PC-3 (cell line): Measurements from ENCODE around the gene TRIM75. TPM values are rescaled to one million over a fixed set of nuclear protein-coding genes. Genes with fewer than 3 reads are reported as not detected.

Experiments
- ATAC-seq: fragments of 200-7000 bp; cut with Tn5 transposase; 2 replicates; pipeline ENCODE4 v1.9.1; 2020; ENCODE audit warnings: mild to moderate bottlenecking, moderate library complexity
- BruUV-seq: library from RNA; stranded (reverse); fragments of 400-500 nt; replicated peaks from 2 replicates; lab custom pipeline; 2021; lab: Mats Ljungman, UMichigan
- CTCF ChIA-PET: fragments of 300-600 bp; sonication (Branson Sonifier 250); formaldehyde crosslinking; loops from one replicate; lab custom pipeline; 2022; ENCODE audit warnings: antibody characterized with exemption; lab: Charles Lee
- POLR2A ChIA-PET: fragments of 300-600 bp; sonication (Branson Sonifier 250); formaldehyde crosslinking; loops from one replicate; lab custom pipeline; 2022; ENCODE audit warnings: antibody characterized with exemption; ENCODE audit not compliant: unreplicated experiment; lab: Charles Lee
- DNase-seq: peaks from one replicate; pipeline ENCODE4 v3.0.0-alpha.2; 2015
- H2AFZ ChIP-seq: fragments of 300-600 bp; sonication (generic); 2 replicates; pipeline ENCODE4 v1.6.0; 2016; ENCODE audit warnings: antibody characterized with exemption, low read length
- H3F3A ChIP-seq: fragments of 300-600 bp; sonication (generic); one replicate; pipeline ENCODE4 v1.6.0; 2017; ENCODE audit warnings: antibody characterized with exemption, low read length, control low read depth, mild to moderate bottlenecking; ENCODE audit not compliant: unreplicated experiment
- H3K27ac ChIP-seq: fragments of 300-600 bp; sonication (generic); 2 replicates; pipeline ENCODE4 v1.5.1; 2016; ENCODE audit warnings: mild to moderate bottlenecking, low read length
- H3K27me3 ChIP-seq: fragments of 300-600 bp; sonication (generic); 2 replicates; pipeline ENCODE4 v1.6.1; 2016; ENCODE audit warnings: low read length, mixed read lengths
- H3K36me3 ChIP-seq: fragments of 300-600 bp; sonication (generic); 2 replicates; pipeline ENCODE4 v1.6.1; 2016; ENCODE audit warnings: low read depth, mixed run types, low read length, mixed read lengths
- H3K4me1 ChIP-seq: fragments of 300-600 bp; sonication (generic); 2 replicates; pipeline ENCODE4 v1.5.1; 2016; ENCODE audit warnings: low read length; ENCODE audit not compliant: insufficient read depth
- H3K4me2 ChIP-seq: fragments of 300-600 bp; sonication (generic); 2 replicates; pipeline ENCODE4 v1.6.0; 2016; ENCODE audit warnings: low read length
- H3K4me3 ChIP-seq: fragments of 300-600 bp; sonication (generic); 2 replicates; pipeline ENCODE4 v1.5.1; 2016; ENCODE audit warnings: mild to moderate bottlenecking, low read length, mixed read lengths
- H3K79me2 ChIP-seq: fragments of 300-600 bp; sonication (generic); 2 replicates; pipeline ENCODE4 v1.6.1; 2017; ENCODE audit warnings: low read length, mixed read lengths
- H3K9ac ChIP-seq: fragments of 300-600 bp; sonication (generic); 2 replicates; pipeline ENCODE4 v1.6.0; 2016; ENCODE audit warnings: mild to moderate bottlenecking, low read length
- H3K9me2 ChIP-seq: fragments of 300-600 bp; sonication (generic); replicated peaks from 2 replicates; pipeline ENCODE4 v1.6.1; 2016; ENCODE audit warnings: mixed run types, low read length, mixed read lengths
- H3K9me3 ChIP-seq: fragments of 300-600 bp; sonication (generic); 2 replicates; pipeline ENCODE4 v1.6.1; 2016; ENCODE audit warnings: low read length, mixed read lengths
- H4K20me1 ChIP-seq: fragments of 300-600 bp; sonication (generic); 2 replicates; pipeline ENCODE4 v1.6.1; 2016; ENCODE audit warnings: low read length, mixed read lengths
- EZH2 ChIP-seq: fragments of 300-600 bp; sonication (generic); IDR thresholded peaks from one replicate; pipeline ENCODE4 v1.6.1; 2017; ENCODE audit warnings: antibody characterized with exemption, mild to moderate bottlenecking, low read length; ENCODE audit not compliant: unreplicated experiment
- EZH2phosphoT487 ChIP-seq: fragments of 300-600 bp; sonication (generic); IDR thresholded peaks from 2 replicates; pipeline ENCODE4 v1.6.1; 2018; ENCODE audit warnings: mild to moderate bottlenecking, antibody characterized with exemption, low read length, borderline replicate concordance
- intact Hi-C: fragments of 100-400 bp; cut with micrococcal nuclease; formaldehyde crosslinking; loops from 2 replicates; pipeline ENCODE4 v1.9.0; 2023
- total RNA-seq: library from RNA; depleted of rRNA; stranded (reverse); fragments of >200 nt; gene quantifications from 2 replicates; pipeline ENCODE4 v1.2.3, GENCODE V29; 2014; rRNA removed
- TF ChIP-seq, protein P1 (sequence below): fragments of 300-600 bp; sonication (generic); conservative IDR thresholded peaks from 2 replicates; pipeline ENCODE4 v1.5.1; 2017; ENCODE audit warnings: antibody characterized with exemption, low read depth, mild to moderate bottlenecking, low read length

The TRIM75 gene
- total RNA-seq, 1 experiment from 2014 or later, result not detected

DNA sequence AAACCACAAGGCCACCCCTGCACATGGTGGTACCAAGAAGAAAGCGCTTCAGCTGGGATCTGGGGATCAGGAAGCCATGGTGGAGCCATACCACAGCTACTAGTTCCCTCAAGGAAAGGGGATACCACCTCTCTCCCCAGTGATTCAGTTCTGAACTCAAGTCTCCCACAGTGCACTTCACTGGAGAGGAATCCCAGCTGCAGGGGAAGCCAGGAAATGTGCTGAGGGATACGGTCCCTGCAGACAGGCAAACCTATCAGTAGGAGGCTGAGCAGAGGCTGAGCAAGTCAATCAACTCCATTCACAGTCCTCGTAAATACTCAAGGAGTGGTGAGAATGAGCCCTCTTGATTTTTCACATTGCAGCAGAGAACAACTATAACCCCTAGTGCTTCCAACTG lies 48.0 kb downstream of the TRIM75 start:
- no peak for ATAC-seq
- intact Hi-C loops, result no loop called here

DNA sequence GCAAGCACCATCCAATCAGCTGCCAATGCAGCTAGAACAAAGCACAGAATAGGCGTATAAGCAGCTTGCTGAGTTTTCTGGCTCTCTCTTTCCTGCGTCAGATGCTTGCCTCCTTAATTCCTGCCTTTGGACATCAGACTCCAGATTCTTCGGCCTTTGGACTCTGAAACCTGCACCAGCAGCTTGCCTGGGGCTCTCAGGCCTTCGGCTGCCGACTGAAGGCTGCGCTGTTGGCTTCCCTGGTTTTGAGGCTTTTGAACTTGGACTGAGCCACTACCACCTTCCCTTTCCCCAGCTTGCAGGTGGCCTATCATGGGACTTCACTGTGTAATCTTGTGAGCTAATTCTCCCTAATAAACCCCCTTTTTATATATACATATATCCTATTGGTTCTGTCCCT lies 52.9 kb downstream of the TRIM75 start:
- CTCF ChIA-PET, result no interaction called here
- ATAC-seq, result no peak
- POLR2A ChIA-PET, result no interaction called here
- H3K27me3 ChIP-seq, result no peaks in the 10 kb centered on the region
- H3K79me2 ChIP-seq, result peaks cover under 1% of the 10 kb centered on the region; the same call in 1 of the 2 replicates
- no peaks in the 10 kb centered on the region for H3F3A ChIP-seq
- no peak overlapping the region for H3K27ac ChIP-seq
- no peak overlapping the region for H3K9ac ChIP-seq
- H3K36me3 ChIP-seq, result no peaks in the 10 kb centered on the region
- no peak for DNase-seq
- intact Hi-C loops, result no loop called here
- no peak for TF ChIP-seq EZH2
- TF ChIP-seq, protein P1, sequence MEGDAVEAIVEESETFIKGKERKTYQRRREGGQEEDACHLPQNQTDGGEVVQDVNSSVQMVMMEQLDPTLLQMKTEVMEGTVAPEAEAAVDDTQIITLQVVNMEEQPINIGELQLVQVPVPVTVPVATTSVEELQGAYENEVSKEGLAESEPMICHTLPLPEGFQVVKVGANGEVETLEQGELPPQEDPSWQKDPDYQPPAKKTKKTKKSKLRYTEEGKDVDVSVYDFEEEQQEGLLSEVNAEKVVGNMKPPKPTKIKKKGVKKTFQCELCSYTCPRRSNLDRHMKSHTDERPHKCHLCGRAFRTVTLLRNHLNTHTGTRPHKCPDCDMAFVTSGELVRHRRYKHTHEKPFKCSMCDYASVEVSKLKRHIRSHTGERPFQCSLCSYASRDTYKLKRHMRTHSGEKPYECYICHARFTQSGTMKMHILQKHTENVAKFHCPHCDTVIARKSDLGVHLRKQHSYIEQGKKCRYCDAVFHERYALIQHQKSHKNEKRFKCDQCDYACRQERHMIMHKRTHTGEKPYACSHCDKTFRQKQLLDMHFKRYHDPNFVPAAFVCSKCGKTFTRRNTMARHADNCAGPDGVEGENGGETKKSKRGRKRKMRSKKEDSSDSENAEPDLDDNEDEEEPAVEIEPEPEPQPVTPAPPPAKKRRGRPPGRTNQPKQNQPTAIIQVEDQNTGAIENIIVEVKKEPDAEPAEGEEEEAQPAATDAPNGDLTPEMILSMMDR, result no peak
- no peak for TF ChIP-seq EZH2phosphoT487
- H4K20me1 ChIP-seq, result no peaks in the 10 kb centered on the region
- no peaks in the 10 kb centered on the region for H3K4me1 ChIP-seq
- H2AFZ ChIP-seq, result no peak overlapping the region
- H3K9me3 ChIP-seq, result no peaks in the 10 kb centered on the region
- H3K4me3 ChIP-seq, result no peak overlapping the region
- no TSS peak for BruUV-seq
- no peaks in the 10 kb centered on the region for H3K9me2 ChIP-seq
- no peak overlapping the region for H3K4me2 ChIP-seq

More for the DNA sequence above, 48.0 kb downstream of the TRIM75 start:
- H3K4me3 ChIP-seq, result no peak overlapping the region
- H3K9me3 ChIP-seq, result no peaks in the 10 kb centered on the region
- TF ChIP-seq, protein P1, result no peak
- no peak for TF ChIP-seq EZH2
- no peak for TF ChIP-seq EZH2phosphoT487
- no peak overlapping the region for H2AFZ ChIP-seq
- no peaks in the 10 kb centered on the region for H3K4me1 ChIP-seq
- H3K9me2 ChIP-seq, result no peaks in the 10 kb centered on the region
- DNase-seq, result no peak
- H4K20me1 ChIP-seq, result no peaks in the 10 kb centered on the region
- H3F3A ChIP-seq, result no peaks in the 10 kb centered on the region
- POLR2A ChIA-PET, result no interaction called here
- CTCF ChIA-PET, result no interaction called here
- no TSS peak for BruUV-seq
- no peaks in the 10 kb centered on the region for H3K79me2 ChIP-seq
- no peak overlapping the region for H3K27ac ChIP-seq
- no peak overlapping the region for H3K9ac ChIP-seq
- no peaks in the 10 kb centered on the region for H3K36me3 ChIP-seq
- no peak overlapping the region for H3K4me2 ChIP-seq
- H3K27me3 ChIP-seq, result no peaks in the 10 kb centered on the region

Other genes with a start within 250 kb of the TRIM75 start
- not detected in 2 replicates for gene APELA, start 176.7 kb upstream of the TRIM75 start, total RNA-seq
- not detected in 2 replicates for gene TRIM61, start 76.2 kb upstream of the TRIM75 start, total RNA-seq
- gene TRIM60, start 21.9 kb upstream of the TRIM75 start, total RNA-seq, result not detected in 2 replicates
- gene TMEM192, start 59.0 kb downstream of the TRIM75 start, total RNA-seq, result 6.8 and 7.4 TPM in 2 replicates
- 10.0 and 11.0 TPM in 2 replicates for gene KLHL2, start 153.7 kb downstream of the TRIM75 start, total RNA-seq